RPMI8226 (cell line): ENCODE results near the gene CPNE6.
"Not testable (repeated sequence)": the region's sequence is repeated elsewhere in the genome, so short reads cannot be mapped to it uniquely, and the experiment has no call there.

ENCODE experiments used
- DNase-seq: peaks from one replicate; pipeline ENCODE4 v3.0.0-alpha.2; 2015

CPNE6 gene

DNA sequence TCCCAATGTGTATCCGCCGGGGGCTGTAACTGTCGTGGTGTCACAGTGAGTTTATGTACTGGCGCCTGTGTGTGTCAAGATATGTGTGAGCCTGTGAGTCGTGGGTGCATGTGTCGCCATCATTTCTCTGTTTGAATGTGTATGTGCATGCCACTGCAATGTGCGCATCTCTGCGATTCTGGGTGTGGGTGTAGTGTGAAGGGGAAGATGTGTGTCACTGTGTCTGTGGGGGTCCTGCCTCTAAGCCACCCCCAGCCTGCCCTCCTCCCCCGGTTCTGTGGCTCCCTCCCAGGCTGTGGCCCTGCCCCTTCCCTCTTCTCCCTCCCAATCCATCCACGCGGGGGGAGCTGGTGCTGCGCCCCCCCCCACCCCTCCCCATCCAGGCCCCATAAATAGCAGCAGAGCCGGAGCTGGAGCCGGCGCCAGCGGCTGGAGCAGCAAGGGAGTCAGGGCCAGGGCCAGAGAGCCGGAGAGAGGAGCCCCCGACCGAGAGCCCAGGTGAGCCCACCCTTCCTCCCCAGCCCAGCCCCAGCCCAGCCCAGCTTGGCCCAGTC is at the start of gene CPNE6:
Gene CPNE6, plus strand, starts transcription at position 419 of the 554 bp plus-strand sequence. CDS start 1,375 bp downstream, outside the sequence.
- no peak for DNase-seq

DNA sequence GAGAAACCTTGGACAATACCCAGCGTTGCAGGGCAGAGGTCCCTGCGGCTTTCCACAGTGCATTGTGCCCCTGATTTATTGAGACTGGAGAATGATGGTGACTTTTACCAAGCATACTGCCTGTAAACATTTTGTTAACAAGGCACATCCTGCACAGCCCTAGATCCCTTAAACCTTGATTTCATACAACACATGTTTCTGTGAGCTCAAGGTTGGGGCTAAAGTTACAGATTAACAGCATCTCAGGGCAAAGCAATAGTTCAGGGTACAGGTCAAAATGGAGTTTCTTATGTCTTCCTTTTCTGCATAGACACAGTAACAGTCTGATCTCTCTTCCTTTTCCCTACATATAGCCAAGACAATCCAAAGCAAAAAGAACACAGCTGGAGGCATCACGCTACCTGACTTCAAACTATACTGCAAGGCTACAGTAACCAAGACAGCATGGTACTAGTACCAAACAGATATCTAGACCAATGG is 46.4 kb upstream of the CPNE6 start:
- DNase-seq = not testable (repeated sequence)

- DNase-seq = not testable (repeated sequence)
These were observed 41.7 kb upstream of the CPNE6 start for GRCh38 chr14:24029687-24030086.

DNA sequence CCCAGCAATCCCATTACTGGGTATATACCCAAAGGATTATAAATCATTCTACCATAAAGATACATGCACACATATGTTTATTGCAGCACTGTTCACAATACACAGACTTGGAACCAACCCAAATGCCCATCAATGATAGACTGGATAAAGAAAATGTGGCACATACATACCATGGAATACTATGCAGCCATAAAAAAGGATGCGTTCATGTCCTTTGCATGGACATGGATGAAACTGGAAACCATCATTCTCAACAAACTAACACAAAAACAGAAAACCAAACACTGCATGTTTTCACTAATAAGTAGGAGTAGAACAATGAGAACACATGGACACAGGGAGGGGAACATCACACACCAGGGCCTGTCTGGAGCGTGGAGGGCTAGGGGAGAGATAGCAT is 40.0 kb upstream of the CPNE6 start:
- not testable (repeated sequence) for DNase-seq

GRCh38 chr14:24032727-24033418 is 38.5 kb upstream of the CPNE6 start:
- DNase-seq = no peak

- DNase-seq = not testable (repeated sequence)
These were observed 35.6 kb upstream of the CPNE6 start for GRCh38 chr14:24035769-24036168.

GRCh38 chr14:24036169-24036962 is 35.0 kb upstream of the CPNE6 start:
- DNase-seq = peak; percentile 58

DNA sequence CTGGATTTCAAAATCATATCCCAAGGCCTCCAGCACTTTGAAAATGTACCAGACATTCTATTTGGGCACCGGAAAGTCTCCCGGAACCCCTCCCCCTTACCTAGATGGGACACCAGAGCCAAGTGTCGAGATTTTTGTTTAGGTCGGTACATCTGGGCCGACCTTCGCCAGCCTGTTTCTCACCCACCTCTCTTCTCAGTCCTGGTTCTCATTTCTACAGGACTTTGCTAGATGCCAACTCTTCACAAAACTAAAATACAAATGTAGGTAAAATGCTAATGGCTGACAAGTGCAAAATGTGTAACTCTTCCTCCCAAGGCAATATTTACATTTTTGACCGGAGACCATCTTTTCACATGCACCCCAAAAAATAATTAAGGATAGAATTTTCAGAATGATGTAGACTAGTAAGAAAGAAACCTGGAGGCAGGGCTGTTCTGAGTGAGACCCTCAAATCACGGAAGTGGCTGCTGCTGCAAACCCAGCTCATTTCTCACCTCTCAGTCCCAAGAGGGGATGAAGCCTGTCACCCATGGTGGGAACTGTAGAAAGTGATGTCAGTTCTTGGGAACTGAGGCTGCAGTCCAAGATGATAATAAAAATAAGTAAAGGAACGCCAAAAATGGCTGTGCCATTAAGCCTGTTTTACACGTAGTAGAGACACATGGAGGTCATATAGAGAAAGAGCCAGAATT is 34.3 kb upstream of the CPNE6 start:
- DNase-seq = not testable (repeated sequence)

- no peak for DNase-seq
These were observed 33.7 kb upstream of the CPNE6 start for GRCh38 chr14:24037658-24038037.

DNA sequence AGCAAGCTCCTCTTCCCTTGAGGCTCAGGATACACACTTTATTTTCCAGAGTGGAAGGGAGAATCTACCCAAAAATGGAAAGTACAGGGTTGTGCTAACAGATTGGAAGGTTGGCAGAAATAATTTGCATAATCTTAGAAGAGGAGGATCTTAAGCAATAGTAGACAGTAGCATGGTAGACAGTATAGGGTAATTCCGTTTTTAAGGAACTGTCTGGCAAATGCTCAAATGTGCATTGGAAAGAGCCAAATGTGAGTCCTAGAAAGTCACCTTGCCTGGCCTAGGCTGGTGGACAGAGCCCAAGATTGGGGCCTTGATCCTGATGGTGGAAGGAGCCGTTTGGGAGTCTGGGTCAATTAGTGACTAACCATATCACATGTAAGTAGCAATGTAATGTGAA is 32.7 kb upstream of the CPNE6 start:
- no peak for DNase-seq

- no peak for DNase-seq
These were observed 30.7 kb upstream of the CPNE6 start for GRCh38 chr14:24040692-24041091.

DNA sequence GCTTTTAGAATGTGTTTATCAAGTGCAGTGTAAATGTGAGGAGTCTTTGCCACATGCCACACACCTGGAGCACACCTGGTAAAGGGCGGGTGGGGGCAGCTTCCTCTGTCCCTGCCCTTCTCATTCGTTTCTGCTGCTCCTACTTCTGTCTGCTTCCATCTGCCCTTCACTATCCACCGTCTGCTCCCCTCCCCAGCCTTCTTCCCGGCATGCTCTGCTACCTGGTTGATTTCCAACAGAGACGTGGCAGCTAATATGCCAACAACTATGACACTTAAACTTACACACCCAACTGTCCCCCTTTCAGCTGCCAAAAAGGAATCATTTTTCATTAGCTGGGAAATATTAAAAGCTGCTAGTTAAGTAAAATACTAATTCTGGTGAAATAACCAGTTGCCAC is 28.6 kb upstream of the CPNE6 start:
- DNase-seq = peak; percentile 20

DNA sequence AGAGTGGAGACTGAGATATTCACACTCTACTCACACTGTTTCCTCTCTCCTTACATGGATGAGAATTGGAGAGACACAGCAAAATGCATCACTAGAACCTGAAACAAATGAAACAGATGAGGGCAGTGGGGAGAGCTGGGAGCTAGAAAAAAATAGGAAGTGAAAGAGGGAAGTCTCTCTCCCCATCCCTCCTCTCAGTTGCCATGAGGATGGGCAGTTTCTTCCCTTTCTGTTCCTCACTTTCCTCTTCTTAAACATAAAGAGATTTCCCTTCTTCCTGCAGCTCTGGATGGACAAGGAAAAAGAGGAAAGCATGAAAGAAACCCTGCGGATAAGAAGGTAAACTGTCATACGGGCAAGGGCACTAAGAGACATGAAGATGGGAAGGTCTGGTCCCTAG is 22.4 kb upstream of the CPNE6 start:
- DNase-seq = not testable (repeated sequence)

- DNase-seq = not testable (repeated sequence)
These were observed 20.6 kb upstream of the CPNE6 start for GRCh38 chr14:24050753-24051152.

- no peak for DNase-seq
These were observed 20.1 kb upstream of the CPNE6 start for GRCh38 chr14:24051176-24051788.

DNA sequence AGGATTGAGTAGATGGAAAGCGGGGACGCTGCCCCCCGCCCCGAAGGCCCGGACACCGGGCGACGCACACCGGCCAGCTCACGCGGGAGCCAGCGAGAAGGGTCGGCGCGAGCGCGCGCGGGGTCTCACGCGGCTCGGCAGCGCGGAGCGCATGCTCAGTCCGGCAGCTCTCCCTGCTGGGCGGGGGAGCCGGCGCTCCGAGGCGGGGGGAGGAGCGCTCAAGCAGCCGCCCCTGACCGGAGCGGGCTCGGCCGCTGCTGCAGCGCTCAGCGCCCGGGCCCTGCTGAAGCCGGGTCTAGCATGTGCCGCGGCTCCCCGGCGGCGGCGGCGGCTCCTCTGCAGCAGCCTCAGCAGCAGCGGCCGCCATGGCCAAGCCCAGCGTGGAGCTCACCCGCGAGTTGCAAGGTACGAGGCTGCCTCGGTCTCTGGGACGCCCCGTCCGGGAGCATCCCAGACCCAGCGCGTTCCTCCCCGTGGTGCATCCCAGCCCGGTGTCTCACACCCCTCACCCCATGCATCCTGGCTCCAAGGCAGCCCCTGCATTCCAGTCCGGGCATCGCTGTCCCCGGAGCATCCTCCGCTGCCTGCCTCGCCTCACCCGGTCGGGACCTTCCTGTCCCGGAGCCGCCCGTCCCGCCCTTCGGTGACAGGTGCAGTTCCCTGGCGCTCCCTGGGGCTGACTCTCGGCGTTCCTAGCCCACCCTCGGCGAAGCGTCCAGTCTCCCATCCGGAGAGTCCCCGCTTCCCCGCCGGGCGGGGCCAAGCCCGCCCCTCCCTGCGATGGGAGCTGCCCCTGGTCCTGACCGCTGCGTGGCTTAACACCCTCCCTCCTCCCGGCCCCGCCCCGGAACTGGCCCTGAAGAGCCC is 19.3 kb upstream of the CPNE6 start, which contains the start of gene CARMIL3:
Gene CARMIL3, plus strand, starts transcription at position 221 of the 867 bp plus-strand sequence. Its CDS starts 145 bp downstream, at position 366.
- DNase-seq = peak; percentile 61

DNA sequence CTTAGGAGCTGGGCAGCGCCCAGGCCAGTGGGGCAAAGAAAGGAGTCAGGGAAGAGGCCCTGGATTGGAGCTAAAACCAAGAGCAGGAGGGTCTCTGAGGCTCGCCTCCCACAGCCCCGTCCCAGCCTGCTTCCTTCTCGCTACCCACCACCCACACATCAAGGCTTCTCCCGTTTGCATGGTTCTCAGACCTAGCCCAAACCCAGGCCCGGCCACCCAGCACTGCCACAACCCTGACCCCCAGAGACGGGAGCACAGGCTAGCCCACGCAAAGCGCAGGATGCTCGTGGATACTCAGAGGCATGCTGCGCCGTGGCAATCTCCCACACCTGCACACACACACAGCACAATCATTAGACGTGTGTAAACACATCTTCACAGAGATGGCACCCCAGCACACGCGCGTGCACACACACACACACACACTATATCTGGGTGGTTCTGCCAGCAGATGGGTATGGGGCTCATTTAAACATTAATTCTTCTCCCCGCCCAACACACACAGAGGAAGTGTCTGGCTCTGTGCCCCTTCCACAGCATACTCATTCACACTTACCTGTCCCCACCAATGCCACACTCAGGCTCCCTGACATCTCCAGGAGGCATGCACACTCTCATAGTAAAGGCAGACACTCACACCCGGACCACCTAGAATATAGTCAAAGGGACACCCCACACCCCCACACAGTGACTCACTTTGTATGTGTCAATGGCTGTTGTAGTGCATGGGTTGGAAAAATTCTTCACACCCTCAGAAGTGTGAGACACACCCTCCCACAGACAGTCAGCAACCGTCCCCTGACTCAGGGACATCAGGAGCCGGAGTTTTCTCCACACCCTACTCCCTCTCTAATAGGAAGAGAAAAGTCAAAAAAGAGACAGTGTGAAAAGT is 18.5 kb upstream of the CPNE6 start:
- DNase-seq = no peak

GRCh38 chr14:24053548-24054323 is 17.6 kb upstream of the CPNE6 start:
- no peak for DNase-seq

GRCh38 chr14:24054324-24054641 is 17.1 kb upstream of the CPNE6 start:
- no peak for DNase-seq

GRCh38 chr14:24054646-24055045 is 16.7 kb upstream of the CPNE6 start:
- DNase-seq = no peak
